ENCODE results near the gene PKD2L1.

- no peak for TF ChIP-seq CTCF (IDR thresholded peaks at IDR 0.05)
- TF ChIP-seq POLR2A (IDR thresholded peaks at IDR 0.05): no peak
These were observed 91.6 kb downstream of the PKD2L1 start for GRCh38 chr10:100238429-100238828.
